AG04449 (cell line): Measurements from ENCODE around the gene BEST4.
"Not testable (repeated sequence)": the region's sequence is repeated elsewhere in the genome, so short reads cannot be mapped to it uniquely, and the experiment has no call there.

Experiments used
- CTCF ChIA-PET: fragments of 350-600 bp; formaldehyde crosslinking; extraction: SDS; loops from one replicate; lab custom pipeline; 2021; ENCODE audit warnings: antibody characterized with exemption; lab: Yijun Ruan, JAX
- POLR2A ChIA-PET: fragments of 400-600, 350-600 bp; formaldehyde crosslinking; extraction: SDS; loops from one replicate; lab custom pipeline; 2020; ENCODE audit warnings: antibody characterized with exemption, inconsistent platforms; lab: Yijun Ruan, JAX
- DNase-seq: peaks from one replicate; pipeline ENCODE4 v3.0.0-alpha.2; 2010; ENCODE audit warnings: low read depth, low spot score
- H3K4me3 ChIP-seq: 2 replicates; pipeline ENCODE4 v1.5.1; 2011; ENCODE audit warnings: low read depth, mild to moderate bottlenecking, control low read depth, low read length
- TF ChIP-seq, protein P1 (sequence below): IDR thresholded peaks from one replicate; pipeline ENCODE4 v1.5.1; 2011; ENCODE audit warnings: mild to moderate bottlenecking, moderate library complexity, low read length, control low read depth, inconsistent platforms; ENCODE audit not compliant: insufficient read depth; ENCODE audit errors: missing control alignments

The BEST4 gene

DNA sequence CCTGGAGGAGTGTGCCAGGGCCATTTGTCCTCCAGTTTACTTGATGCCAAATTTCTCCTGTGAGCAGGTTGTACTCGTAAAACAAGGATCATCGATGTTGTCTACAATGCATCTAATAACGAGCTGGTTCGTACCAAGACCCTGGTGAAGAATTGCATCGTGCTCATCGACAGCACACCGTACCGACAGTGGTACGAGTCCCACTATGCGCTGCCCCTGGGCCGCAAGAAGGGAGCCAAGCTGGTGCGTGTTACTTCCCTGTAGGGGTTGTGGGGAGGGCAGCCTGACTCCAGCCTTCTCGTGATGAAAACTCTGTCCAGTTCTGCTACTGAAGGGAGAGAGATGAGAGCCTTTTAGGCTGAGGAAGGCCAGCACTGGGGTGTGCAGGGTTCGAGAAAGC is 10.4 kb downstream of the BEST4 start:
- CTCF ChIA-PET = interaction anchor here (0.5 to 2.0 kb wide), 9 partner anchors 9 to 237 kb away, joined by 3 to 10 read pairs (median 3); partner anchors contain the start of genes BEST4 and RNU5D-1
- H3K4me3 ChIP-seq = peak overlapping the region; percentile 94
- DNase-seq = no peak
- TF ChIP-seq, protein P1, sequence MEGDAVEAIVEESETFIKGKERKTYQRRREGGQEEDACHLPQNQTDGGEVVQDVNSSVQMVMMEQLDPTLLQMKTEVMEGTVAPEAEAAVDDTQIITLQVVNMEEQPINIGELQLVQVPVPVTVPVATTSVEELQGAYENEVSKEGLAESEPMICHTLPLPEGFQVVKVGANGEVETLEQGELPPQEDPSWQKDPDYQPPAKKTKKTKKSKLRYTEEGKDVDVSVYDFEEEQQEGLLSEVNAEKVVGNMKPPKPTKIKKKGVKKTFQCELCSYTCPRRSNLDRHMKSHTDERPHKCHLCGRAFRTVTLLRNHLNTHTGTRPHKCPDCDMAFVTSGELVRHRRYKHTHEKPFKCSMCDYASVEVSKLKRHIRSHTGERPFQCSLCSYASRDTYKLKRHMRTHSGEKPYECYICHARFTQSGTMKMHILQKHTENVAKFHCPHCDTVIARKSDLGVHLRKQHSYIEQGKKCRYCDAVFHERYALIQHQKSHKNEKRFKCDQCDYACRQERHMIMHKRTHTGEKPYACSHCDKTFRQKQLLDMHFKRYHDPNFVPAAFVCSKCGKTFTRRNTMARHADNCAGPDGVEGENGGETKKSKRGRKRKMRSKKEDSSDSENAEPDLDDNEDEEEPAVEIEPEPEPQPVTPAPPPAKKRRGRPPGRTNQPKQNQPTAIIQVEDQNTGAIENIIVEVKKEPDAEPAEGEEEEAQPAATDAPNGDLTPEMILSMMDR = no peak
- POLR2A ChIA-PET = interaction anchor here (0.5 to 4.2 kb wide), 2 partner anchors 23 to 1122 kb away, joined by 4 to 36 read pairs; partner anchors contain the start of gene PLK3

GRCh38 chr1:44776730-44777068 is 11.3 kb downstream of the BEST4 start:
- DNase-seq = no peak
- ChIA-PET CTCF (interaction anchor here (1.1 to 3.1 kb wide), 6 partner anchors 10 to 238 kb away, joined by 3 to 24 read pairs (median 4); partner anchors contain the start of genes BEST4, PLK3 and RNU5D-1), POLR2A (interaction anchor here (1.1 to 4.2 kb wide), 5 partner anchors 10 to 235 kb away, joined by 7 to 36 read pairs (median 13); partner anchors contain the start of genes HECTD3, PLK3, RNU5D-1 and UROD)
- peak overlapping the region; percentile 94 for H3K4me3 ChIP-seq
- TF ChIP-seq, protein P1 = no peak

GRCh38 chr1:44775930-44776729 is 11.8 kb downstream of the BEST4 start:
- POLR2A ChIA-PET = interaction anchor here (0.7 to 4.2 kb wide), 21 partner anchors 8 to 235 kb away, joined by 3 to 36 read pairs (median 6); partner anchors contain the start of genes BTBD19, DYNLT4, EIF2B3 and HECTD3
- no peak for DNase-seq
- TF ChIP-seq, protein P1 = no peak

GRCh38 chr1:44775078-44775929 is 12.7 kb downstream of the BEST4 start, which contains the start of gene RPS8:
Gene RPS8 (plus strand): TSS chr1:44775540. CDS start chr1:44775597, 57 bp downstream.
- POLR2A ChIA-PET = interaction anchor here (0.6 to 4.2 kb wide), 23 partner anchors 9 to 236 kb away, joined by 3 to 36 read pairs (median 6); partner anchors contain the start of genes BTBD19, DYNLT4, EIF2B3 and HECTD3
- TF ChIP-seq, protein P1 = no peak
- H3K4me3 ChIP-seq = peak within 1 kb of the TSS; percentile 94
- peak; percentile 54 for DNase-seq
- CTCF ChIA-PET = interaction anchor here (0.8 to 3.1 kb wide), 6 partner anchors 12 to 46 kb away, joined by 3 to 24 read pairs (median 6); partner anchors contain the start of genes BEST4, PLK3 and RNU5D-1

More at GRCh38 chr1:44775930-44776729, 11.8 kb downstream of the BEST4 start:
- CTCF ChIA-PET = interaction anchor here (1.1 to 3.1 kb wide), 5 partner anchors 11 to 238 kb away, joined by 3 to 24 read pairs (median 6); partner anchors contain the start of genes BEST4, PLK3 and RNU5D-1
- H3K4me3 ChIP-seq = peak overlapping the region; percentile 94

DNA sequence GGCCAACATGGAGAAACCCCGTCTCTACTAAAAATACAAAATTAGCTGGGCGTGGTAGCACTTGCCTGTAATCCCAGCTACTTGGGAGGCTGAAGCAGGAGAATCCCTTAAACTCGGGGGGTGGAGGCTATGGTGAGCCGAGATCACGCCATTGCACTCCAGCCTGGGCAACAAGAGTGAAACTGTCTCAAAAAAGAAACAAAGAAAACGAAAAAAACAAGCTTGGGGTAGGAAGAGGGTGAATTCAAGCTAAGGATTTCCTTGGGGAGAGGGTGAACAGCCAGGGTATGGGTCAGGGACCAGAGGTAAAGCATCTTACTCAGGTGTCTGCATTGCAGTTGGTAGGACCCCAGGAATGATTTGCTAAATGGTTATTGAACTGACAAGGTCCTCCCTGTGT is 21.5 kb downstream of the BEST4 start:
- POLR2A ChIA-PET = interaction anchor here (0.6 to 2.4 kb wide), 4 partner anchors 9 to 53 kb away, joined by 3 to 12 read pairs (median 4); partner anchors contain the start of genes BTBD19 and RPS8
- CTCF ChIA-PET = interaction anchor here (0.9 to 1.4 kb wide), 2 partner anchors 26 to 37 kb away, joined by 3 read pairs; no protein-coding TSS in a partner anchor
- not testable (repeated sequence) for H3K4me3 ChIP-seq, DNase-seq

DNA sequence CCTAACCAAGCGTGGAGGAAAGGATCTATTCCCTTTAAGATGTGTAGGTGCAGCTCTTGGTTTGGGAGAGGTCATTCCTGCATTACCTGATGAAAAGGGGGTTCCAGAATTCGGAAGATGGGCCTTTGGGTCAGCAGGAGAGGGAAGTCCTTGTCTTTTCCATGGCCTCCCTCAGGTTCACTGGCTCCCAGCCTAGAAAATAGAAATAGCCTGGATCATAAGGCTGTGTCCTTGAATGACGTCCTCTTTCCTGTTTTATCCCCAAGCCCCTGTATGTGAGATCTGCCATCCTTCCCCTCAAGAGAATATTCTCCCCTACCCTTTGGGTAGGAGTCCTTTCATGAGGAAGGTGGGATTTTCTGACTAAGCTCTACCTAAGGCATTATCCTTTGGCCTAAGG is 27.1 kb downstream of the BEST4 start:
- ChIA-PET CTCF (interaction anchor here (1.3 to 3.6 kb wide), 2 partner anchors 24 to 28 kb away, joined by 3 to 18 read pairs; partner anchors contain the start of gene RNU5D-1), POLR2A (interaction anchor here (3.0 kb wide), 1 partner anchor 15 kb away, joined by 10 read pairs; the partner anchor contains the start of gene RPS8)
- no peak overlapping the region for H3K4me3 ChIP-seq
- DNase-seq = no peak
- TF ChIP-seq, protein P1 = no peak
